ENCODE data around the gene ALKBH2. TPM values are rescaled to one million over a fixed set of nuclear protein-coding genes. Genes with fewer than 3 reads are reported as not detected.

ALKBH2 gene
- total RNA-seq = 10 to 100 TPM; 12.8 to 14.0 TPM
- 15.8 TPM for polyA plus RNA-seq (2013, experiment 1 of 2)
- 15.3 TPM for polyA plus RNA-seq (2013, experiment 2 of 2)
- 4.1 to 49.4 (median 14.2) reads per million in 172 experiments for total RNA-seq

GRCh38 chr12:109093022-109093918, at the start of gene ALKBH2:
Gene ALKBH2, minus strand, starts transcription at chr12:109093472. Its CDS starts 686 bp downstream, at chr12:109092786.
- Histone ChIP-seq H3K27me3 (ENCODE audit: control insufficient read depth in 1 of 2, insufficient read depth in 2 of 2, low read length in 2 of 2) (no peaks in the 10 kb centered on the region), H3K27ac (ENCODE audit: low read depth in 1 of 2, low read length in 2 of 2) (peak within 1 kb of the TSS; percentile 64 to 66), H3K4me3 (ENCODE audit: low read length) (peak within 1 kb of the TSS; percentile 84), H3K9me3 (ENCODE audit: control insufficient read depth in 1 of 2, insufficient read depth in 1 of 2, low read length in 2 of 2) (no peaks in the 10 kb centered on the region), H3K4me1 (ENCODE audit: insufficient read depth, low read length) (peaks cover 41% of the 10 kb centered on the region), H3K36me3 (ENCODE audit: insufficient read depth, low read length) (peaks cover 15% of the 10 kb centered on the region)
- peak; percentile 91 to 98 (median 94) for DNase-seq
- CTCF ChIA-PET = interaction anchor here (0.6 to 2.3 kb wide), 17 partner anchors 9 to 1417 kb away, joined by 3 to 31 read pairs (median 4); partner anchors contain the start of genes SART3, SELPLG, SSH1 and USP30
- ATAC-seq (ENCODE audit: poor library complexity) = peak; percentile 83
- peak within 1 kb of the TSS; percentile 91 for H3K4me3 Mint-ChIP-seq
- intact Hi-C loops (cut with DNase I, micrococcal nuclease) = loop anchor here (1.0 to 5.0 kb wide), 15 partner anchors 40 to 619 kb away; partner anchors contain the start of genes FAM222A (in 1 of the 2), FICD (in 1 of the 2), ISCU (in 1 of the 2) and MMAB (in 1 of the 2)
- H3K4me1 Mint-ChIP-seq (ENCODE audit: low read depth) = peaks cover 43% of the 10 kb centered on the region
- peak; percentile 96 for TF ChIP-seq CTCF (IDR thresholded peaks at IDR 0.05)
- peaks cover 37% of the 10 kb centered on the region for H3K36me3 Mint-ChIP-seq (ENCODE audit: low read depth)
- H3K27me3 Mint-ChIP-seq = no peaks in the 10 kb centered on the region
- POLR2A ChIA-PET = interaction anchor here (0.6 to 1.6 kb wide), 7 partner anchors 9 to 429 kb away, joined by 3 to 10 read pairs (median 4); partner anchors contain the start of genes SSH1 and USP30
- H3K27ac Mint-ChIP-seq = peak within 1 kb of the TSS; percentile 87
- no peaks in the 10 kb centered on the region for H3K9me3 Mint-ChIP-seq

- CTCF ChIA-PET = no interaction called here
- Mint-ChIP-seq H3K9me3 (peaks cover under 1% of the 10 kb centered on the region), H3K27ac (no peak overlapping the region), H3K4me1 (ENCODE audit: low read depth) (no peaks in the 10 kb centered on the region), H3K4me3 (no peak overlapping the region), H3K27me3 (no peaks in the 10 kb centered on the region), H3K36me3 (ENCODE audit: low read depth) (peaks cover 3% of the 10 kb centered on the region)
- POLR2A ChIA-PET = no interaction called here
- H3K4me3 ChIP-seq (ENCODE audit: low read length) = no peak overlapping the region
- ATAC-seq (ENCODE audit: poor library complexity) (no peak), DNase-seq (no peak)
- H3K27ac ChIP-seq (ENCODE audit: low read depth in 1 of 2, low read length in 2 of 2) = no peak overlapping the region
- H3K36me3 ChIP-seq (ENCODE audit: insufficient read depth, low read length) = no peaks in the 10 kb centered on the region
- H3K9me3 ChIP-seq (ENCODE audit: control insufficient read depth in 1 of 2, insufficient read depth in 1 of 2, low read length in 2 of 2) = no peaks in the 10 kb centered on the region
- peaks cover 11% of the 10 kb centered on the region for H3K4me1 ChIP-seq (ENCODE audit: insufficient read depth, low read length)
- no peaks in the 10 kb centered on the region for H3K27me3 ChIP-seq (ENCODE audit: control insufficient read depth in 1 of 2, insufficient read depth in 2 of 2, low read length in 2 of 2)
- intact Hi-C loops (cut with DNase I, micrococcal nuclease) = no loop called here
- TF ChIP-seq CTCF (IDR thresholded peaks at IDR 0.05) = no peak
These were observed 47.3 kb upstream of the ALKBH2 start for GRCh38 chr12:109140560-109140959.

- Histone ChIP-seq H3K36me3 (ENCODE audit: insufficient read depth, low read length) (no peaks in the 10 kb centered on the region), H3K4me3 (ENCODE audit: low read length) (no peak overlapping the region), H3K4me1 (ENCODE audit: insufficient read depth, low read length) (peaks cover 11% of the 10 kb centered on the region), H3K27me3 (ENCODE audit: control insufficient read depth in 1 of 2, insufficient read depth in 2 of 2, low read length in 2 of 2) (no peaks in the 10 kb centered on the region), H3K9me3 (ENCODE audit: control insufficient read depth in 1 of 2, insufficient read depth in 1 of 2, low read length in 2 of 2) (no peaks in the 10 kb centered on the region), H3K27ac (ENCODE audit: low read depth in 1 of 2, low read length in 2 of 2) (no peak overlapping the region)
- no peak for DNase-seq
- H3K27ac Mint-ChIP-seq = no peak overlapping the region
- H3K4me3 Mint-ChIP-seq = no peak overlapping the region
- H3K4me1 Mint-ChIP-seq (ENCODE audit: low read depth) = no peaks in the 10 kb centered on the region
- H3K36me3 Mint-ChIP-seq (ENCODE audit: low read depth) = peaks cover 3% of the 10 kb centered on the region
- no peak for TF ChIP-seq CTCF (IDR thresholded peaks at IDR 0.05)
- CTCF ChIA-PET = interaction anchor here (1.5 kb wide), 1 partner anchor 9 kb away, joined by 3 read pairs; no protein-coding TSS in a partner anchor
- ATAC-seq (ENCODE audit: poor library complexity) = no peak
- POLR2A ChIA-PET = no interaction called here
- H3K9me3 Mint-ChIP-seq = peaks cover 2% of the 10 kb centered on the region
- no peaks in the 10 kb centered on the region for H3K27me3 Mint-ChIP-seq
- intact Hi-C loops (cut with DNase I, micrococcal nuclease) = no loop called here
These were observed 46.5 kb upstream of the ALKBH2 start for GRCh38 chr12:109139791-109140190.

Measured in CD4-positive, alpha-beta T cell (primary cell).